Activated CD8-positive, alpha-beta memory T cell treated with anti-CD3 and anti-CD28 coated beads, Interleukin-2, amount 50 U/mL, for 48 hours (primary cell): ENCODE results near the gene DBP.
"Not testable (repeated sequence)": the region's sequence is repeated elsewhere in the genome, so short reads cannot be mapped to it uniquely, and the experiment has no call there.

Source experiments
- DNase-seq: peaks from one replicate; pipeline ENCODE4 v3.0.0-alpha.2; 2020

DBP gene

GRCh38 chr19:48636859-48637448 lies at the start of gene DBP:
Gene DBP, minus strand, starts transcription at chr19:48637379. Its CDS starts 385 bp downstream, at chr19:48636994.
- peak; percentile 73 for DNase-seq

GRCh38 chr19:48686637-48687036 lies 49.5 kb upstream of the DBP start:
- not testable (repeated sequence) for DNase-seq

GRCh38 chr19:48686088-48686487 lies 48.9 kb upstream of the DBP start:
- no peak for DNase-seq

- no peak for DNase-seq
Observed at GRCh38 chr19:48685583-48685982, 48.4 kb upstream of the DBP start.

- DNase-seq = peak; percentile 62
Observed at GRCh38 chr19:48683349-48683748, 46.2 kb upstream of the DBP start.

GRCh38 chr19:48681127-48681470 lies 43.9 kb upstream of the DBP start:
- DNase-seq = no peak

GRCh38 chr19:48680436-48681126 lies 43.4 kb upstream of the DBP start:
- no peak for DNase-seq

GRCh38 chr19:48680006-48680405 lies 42.8 kb upstream of the DBP start:
- DNase-seq = not testable (repeated sequence)

- no peak for DNase-seq
Observed at GRCh38 chr19:48678201-48678600, 41.0 kb upstream of the DBP start.

GRCh38 chr19:48676887-48677286 lies 39.7 kb upstream of the DBP start:
- no peak for DNase-seq

- no peak for DNase-seq
Observed at GRCh38 chr19:48676487-48676886, 39.3 kb upstream of the DBP start.

GRCh38 chr19:48674921-48675824 lies 38.0 kb upstream of the DBP start:
- DNase-seq = peak; percentile 86

GRCh38 chr19:48674216-48674809 lies 37.1 kb upstream of the DBP start:
- no peak for DNase-seq

- DNase-seq = no peak
Observed at GRCh38 chr19:48673436-48674100, 36.4 kb upstream of the DBP start.

GRCh38 chr19:48672994-48673393 lies 35.8 kb upstream of the DBP start, which contains the start of gene NTN5:
Gene NTN5, minus strand, starts transcription at chr19:48673017. Its CDS starts 2,031 bp downstream, at chr19:48670986.
- no peak for DNase-seq

GRCh38 chr19:48671446-48671995 lies 34.3 kb upstream of the DBP start:
- no peak for DNase-seq

GRCh38 chr19:48670699-48671445 lies 33.7 kb upstream of the DBP start:
- no peak for DNase-seq

GRCh38 chr19:48669903-48670668 lies 32.9 kb upstream of the DBP start:
- no peak for DNase-seq

GRCh38 chr19:48668761-48669160 lies 31.6 kb upstream of the DBP start:
- DNase-seq = no peak

GRCh38 chr19:48668332-48668731 lies 31.2 kb upstream of the DBP start:
- no peak for DNase-seq

- DNase-seq = no peak
Observed at GRCh38 chr19:48665786-48666185, 28.6 kb upstream of the DBP start.
